Amniotic epithelial cell (primary cell): Measurements from ENCODE around the gene ADD3.

Experiments
- DNase-seq: peaks from one replicate; pipeline ENCODE4 v3.0.0-alpha.2; 2010; ENCODE audit warnings: low read depth

Gene ADD3

GRCh38 chr10:110007701-110008517 lies at the start of gene ADD3:
Gene ADD3, plus strand, starts transcription at chr10:110007984. Its CDS starts 92,670 bp downstream, at chr10:110100654.
- DNase-seq, result peak; percentile 83

GRCh38 chr10:109958059-109958458 lies 49.7 kb upstream of the ADD3 start:
- DNase-seq, result no peak

GRCh38 chr10:109959259-109960145 lies 48.3 kb upstream of the ADD3 start:
- DNase-seq, result no peak

GRCh38 chr10:109960682-109961081 lies 47.1 kb upstream of the ADD3 start:
- DNase-seq, result no peak

GRCh38 chr10:109961174-109962001 lies 46.4 kb upstream of the ADD3 start:
- DNase-seq, result peak; percentile 24

- DNase-seq, result no peak
Measured at GRCh38 chr10:109962247-109962646, 45.5 kb upstream of the ADD3 start.

GRCh38 chr10:109963439-109963838 lies 44.3 kb upstream of the ADD3 start:
- DNase-seq, result no peak

GRCh38 chr10:109964318-109964717 lies 43.5 kb upstream of the ADD3 start:
- no peak for DNase-seq

- DNase-seq, result peak; percentile 84
Measured at GRCh38 chr10:109966961-109967738, 40.6 kb upstream of the ADD3 start.

- no peak for DNase-seq
Measured at GRCh38 chr10:109967739-109968088, 40.1 kb upstream of the ADD3 start.

- peak; percentile 79 for DNase-seq
Measured at GRCh38 chr10:109968953-109969759, 38.6 kb upstream of the ADD3 start.

GRCh38 chr10:109969760-109970346 lies 37.9 kb upstream of the ADD3 start:
- no peak for DNase-seq

- DNase-seq, result no peak
Measured at GRCh38 chr10:109971634-109972033, 36.1 kb upstream of the ADD3 start.

GRCh38 chr10:109972372-109973001 lies 35.3 kb upstream of the ADD3 start:
- DNase-seq, result no peak

- DNase-seq, result no peak
Measured at GRCh38 chr10:109973326-109973829, 34.4 kb upstream of the ADD3 start.

GRCh38 chr10:109974504-109975191 lies 33.1 kb upstream of the ADD3 start:
- peak; percentile 83 for DNase-seq

GRCh38 chr10:109975244-109976190 lies 32.3 kb upstream of the ADD3 start:
- no peak for DNase-seq

- DNase-seq, result no peak
Measured at GRCh38 chr10:109976681-109977080, 31.1 kb upstream of the ADD3 start.
